Body of pancreas (tissue), 4 donors: Measurements from ENCODE around the gene AIP. TPM values are rescaled to one million over a fixed set of nuclear protein-coding genes. Genes with fewer than 3 reads are reported as not detected.

Source experiments
- ATAC-seq: fragments of 150-250 bp; one replicate; pipeline ENCODE4 v1.9.1; 2016
- DNase-seq, 4 donors: peaks; one replicate each; pipeline ENCODE4 v3.0.0-alpha.2; 2019
- H3K27ac ChIP-seq, 4 donors: fragments of 200-600 bp; sonication (generic); 1 replicate in 3 of 4; 2 replicates in 1 of 4; pipeline versions ENCODE4 v1.5.1 to v1.6.1; 2016 to 2019; ENCODE audit warnings: mild to moderate bottlenecking in 1 of 4, mixed read lengths in 1 of 4, moderate library complexity in 1 of 4
- H3K27me3 ChIP-seq, 2 donors: fragments of 200-600 bp; sonication (generic); one replicate each; pipeline ENCODE4 v1.6.0; 2016; ENCODE audit warnings: mild to moderate bottlenecking in 1 of 2
- H3K36me3 ChIP-seq, 2 donors: fragments of 200-600 bp; sonication (generic); replicated peaks in 1 of 2; 2 replicates each; pipeline ENCODE4 v1.5.1; 2016; ENCODE audit warnings: low read depth in 2 of 2; ENCODE audit not compliant: insufficient read depth in 1 of 2
- H3K4me1 ChIP-seq: fragments of 200-600 bp; sonication (generic); one replicate; pipeline ENCODE4 v1.6.0; 2016
- H3K4me3 ChIP-seq, 2 donors: fragments of 200-600 bp; sonication (generic); 1 replicate in 1 of 2; 2 replicates in 1 of 2; pipeline ENCODE4 v1.5.1; 2016 to 2019
- H3K9me3 ChIP-seq, 3 donors: fragments of 200-600 bp; sonication (generic); 1 replicate in 2 of 3; 2 replicates in 1 of 3; pipeline ENCODE4 v1.5.1; 2016
- POLR2A ChIP-seq, 3 donors: fragments of 450-650 bp; IDR thresholded peaks; one replicate each; pipeline ENCODE4 v1.6.1; 2016; ENCODE audit warnings: antibody characterized with exemption in 3 of 3, mild to moderate bottlenecking in 2 of 3
- WGBS, 2 donors: methylation state at CpG; one replicate each; pipeline ENCODE4 v1.1.5; 2017; 5-methylcytosine and 5-hydroxymethylcytosine counted together
- intact Hi-C: fragments of 100-400 bp; cut with DNase I; formaldehyde crosslinking; loops from one replicate; pipeline ENCODE4 v1.15.1; 2023
- total RNA-seq, 2 donors: library from RNA; depleted of rRNA; stranded (reverse); fragments of >200 nt; gene quantifications; one replicate each; pipeline ENCODE4 v1.1.0, GENCODE V29; 2016
- TF ChIP-seq, protein P1 (sequence below), 7 experiments: fragments of 450-650 bp in 4 of 7; fragments of 200-600 bp in 3 of 7; sonication (generic) in 3 of 7; IDR thresholded peaks; one replicate each; pipeline ENCODE4 v1.5.1; 2016 to 2019; ENCODE audit warnings: antibody characterized with exemption in 7 of 7

AIP gene
- total RNA-seq, 2 donors from 2014 or later = 21.4 to 39.7 TPM

GRCh38 chr11:67466367-67466766, 16.5 kb upstream of the AIP start:
- intact Hi-C loops = no loop called here
- Histone ChIP-seq H3K4me3 (no peak overlapping the region), H3K27ac (peak overlapping the region in 2 of 4 donors; percentile 87 to 93), H3K4me1 (peaks cover 57% of the 10 kb centered on the region), H3K27me3 (no peaks in the 10 kb centered on the region), H3K9me3 (no peaks in the 10 kb centered on the region), H3K36me3 (no peaks in the 10 kb centered on the region)
- TF ChIP-seq, protein P1, sequence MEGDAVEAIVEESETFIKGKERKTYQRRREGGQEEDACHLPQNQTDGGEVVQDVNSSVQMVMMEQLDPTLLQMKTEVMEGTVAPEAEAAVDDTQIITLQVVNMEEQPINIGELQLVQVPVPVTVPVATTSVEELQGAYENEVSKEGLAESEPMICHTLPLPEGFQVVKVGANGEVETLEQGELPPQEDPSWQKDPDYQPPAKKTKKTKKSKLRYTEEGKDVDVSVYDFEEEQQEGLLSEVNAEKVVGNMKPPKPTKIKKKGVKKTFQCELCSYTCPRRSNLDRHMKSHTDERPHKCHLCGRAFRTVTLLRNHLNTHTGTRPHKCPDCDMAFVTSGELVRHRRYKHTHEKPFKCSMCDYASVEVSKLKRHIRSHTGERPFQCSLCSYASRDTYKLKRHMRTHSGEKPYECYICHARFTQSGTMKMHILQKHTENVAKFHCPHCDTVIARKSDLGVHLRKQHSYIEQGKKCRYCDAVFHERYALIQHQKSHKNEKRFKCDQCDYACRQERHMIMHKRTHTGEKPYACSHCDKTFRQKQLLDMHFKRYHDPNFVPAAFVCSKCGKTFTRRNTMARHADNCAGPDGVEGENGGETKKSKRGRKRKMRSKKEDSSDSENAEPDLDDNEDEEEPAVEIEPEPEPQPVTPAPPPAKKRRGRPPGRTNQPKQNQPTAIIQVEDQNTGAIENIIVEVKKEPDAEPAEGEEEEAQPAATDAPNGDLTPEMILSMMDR (IDR thresholded peaks at IDR 0.05) = no peak
- TF ChIP-seq POLR2A (IDR thresholded peaks at IDR 0.05) = no peak
- ATAC-seq = no peak
- 58 to 70% methylated on average over 2 to 5 of the region's 5 CpGs for WGBS, 2 donors
- DNase-seq = peak; percentile 16 to 51 (median 40)

DNA sequence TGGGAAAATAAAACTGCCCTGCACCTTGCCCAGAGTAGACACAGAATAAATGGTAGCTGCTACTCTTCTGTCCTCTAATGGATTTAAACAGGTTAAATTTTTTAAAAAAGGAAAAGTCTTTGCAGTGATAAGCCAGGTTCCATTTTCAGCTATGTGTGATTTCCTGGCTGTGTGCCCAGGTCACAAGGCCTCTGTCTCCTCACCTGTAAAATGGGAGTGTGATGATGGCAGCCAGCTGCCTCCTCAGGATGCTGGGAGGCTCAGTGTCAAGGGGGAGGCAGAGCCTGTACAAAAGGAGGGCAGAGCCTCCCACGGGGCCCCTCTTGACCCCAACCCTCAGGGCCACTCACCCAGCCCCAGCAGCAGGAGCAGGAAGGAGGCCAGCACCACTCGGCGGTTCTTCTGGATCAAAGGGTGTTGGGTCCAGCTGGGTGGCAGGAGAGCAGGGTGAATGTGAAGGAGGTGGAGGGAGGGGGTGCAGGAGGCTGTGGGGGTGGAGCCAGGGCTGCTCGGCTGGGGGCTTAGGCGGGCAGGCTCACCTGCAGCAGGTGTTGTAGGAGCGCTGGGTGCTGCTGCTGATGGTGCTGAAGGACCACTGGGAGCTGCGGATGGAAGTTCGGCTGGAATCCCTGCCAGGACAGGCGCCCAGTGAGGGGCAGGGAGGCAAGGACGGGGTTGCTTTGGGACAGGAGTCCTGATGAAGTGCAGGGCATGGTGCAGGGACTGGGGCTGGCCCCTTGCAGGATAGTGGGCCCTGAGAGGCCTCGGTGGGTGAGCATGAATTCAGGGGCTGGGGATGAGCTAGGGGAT, 15.7 kb upstream of the AIP start:
- no peaks in the 10 kb centered on the region for H3K36me3 ChIP-seq
- no peaks in the 10 kb centered on the region for H3K27me3 ChIP-seq
- 18 to 33% methylated on average over 6 to 11 of the region's 11 CpGs for WGBS, 2 donors
- no peak for ATAC-seq
- no peak for DNase-seq
- H3K4me1 ChIP-seq = peaks cover 57% of the 10 kb centered on the region
- H3K27ac ChIP-seq = peak overlapping the region; percentile 82 to 93 (median 87)
- intact Hi-C loops = no loop called here
- TF ChIP-seq POLR2A (IDR thresholded peaks at IDR 0.05) = no peak
- TF ChIP-seq, protein P1 (IDR thresholded peaks at IDR 0.05) = no peak
- H3K4me3 ChIP-seq = peak overlapping the region in 1 of 2 donors; percentile 89
- H3K9me3 ChIP-seq = no peaks in the 10 kb centered on the region

DNA sequence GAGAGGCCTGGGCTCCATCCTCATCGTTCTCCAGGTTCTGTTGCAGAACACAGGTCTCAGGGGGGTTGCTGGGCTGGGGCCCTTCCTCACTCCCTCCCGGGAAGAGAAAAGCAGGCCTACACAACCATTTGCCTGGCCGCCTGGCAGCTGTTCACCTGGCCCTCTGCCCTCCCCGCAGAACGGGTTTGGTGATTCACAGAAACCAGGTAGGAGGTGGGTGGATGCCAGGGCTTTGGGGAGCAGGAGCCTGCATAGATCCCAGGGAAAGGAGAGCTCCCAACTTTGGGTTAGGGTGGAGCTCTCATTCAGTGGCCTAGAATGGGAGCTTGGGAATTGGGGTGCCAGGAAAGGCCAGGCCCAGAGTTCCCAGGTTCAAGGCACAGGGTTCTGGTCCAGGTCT, 14.8 kb upstream of the AIP start:
- Histone ChIP-seq H3K27ac (peak overlapping the region; percentile 82 to 93 (median 87)), H3K4me3 (peak overlapping the region; percentile 85 to 89), H3K9me3 (no peaks in the 10 kb centered on the region), H3K27me3 (no peaks in the 10 kb centered on the region), H3K36me3 (no peaks in the 10 kb centered on the region), H3K4me1 (peaks cover 57% of the 10 kb centered on the region)
- peak; percentile 94 to 98 (median 96) for DNase-seq
- intact Hi-C loops = no loop called here
- peak; percentile 59 to 73 (median 72) for TF ChIP-seq POLR2A (IDR thresholded peaks at IDR 0.05)
- TF ChIP-seq, protein P1 (IDR thresholded peaks at IDR 0.05) = no peak
- ATAC-seq = peak; percentile 69
- WGBS, 2 donors = 9 to 12% methylated on average over 5 of the region's 5 CpGs

DNA sequence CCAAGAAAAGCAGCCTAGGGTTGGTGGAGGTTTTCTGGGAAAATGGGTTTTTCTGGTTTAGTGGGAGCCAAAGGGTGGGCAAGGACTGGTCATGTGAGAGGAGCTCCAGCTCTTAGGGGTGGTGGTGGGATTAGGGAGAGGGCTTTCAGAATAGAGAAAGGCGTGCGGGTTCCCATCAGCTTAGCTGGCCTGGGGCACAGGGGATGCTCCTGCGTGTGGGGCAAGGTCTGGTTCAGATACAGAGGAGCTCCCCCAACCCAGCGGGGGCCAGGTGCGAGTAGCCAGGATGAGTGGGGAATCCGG, 14.4 kb upstream of the AIP start:
- peak; percentile 1 for ATAC-seq
- 1% methylated on average over 6 of the region's 6 CpGs; no CpG with 5 or more reads in 1 of the 2 donors for WGBS, 2 donors
- intact Hi-C loops = no loop called here
- H3K36me3 ChIP-seq = no peaks in the 10 kb centered on the region
- peak overlapping the region; percentile 82 to 93 (median 87) for H3K27ac ChIP-seq
- H3K27me3 ChIP-seq = no peaks in the 10 kb centered on the region
- DNase-seq = no peak
- TF ChIP-seq, protein P1 (IDR thresholded peaks at IDR 0.05) = no peak
- TF ChIP-seq POLR2A (IDR thresholded peaks at IDR 0.05) = no peak
- H3K9me3 ChIP-seq = no peaks in the 10 kb centered on the region
- H3K4me3 ChIP-seq = peak overlapping the region; percentile 85 to 89
- peaks cover 54% of the 10 kb centered on the region for H3K4me1 ChIP-seq
